SU-DHL-6 (cell line): Measurements from ENCODE around the gene ADAMTS12.

Experiments
- EZH2phosphoT487 ChIP-seq: fragments of 200-600 bp; sonication (generic), shearing (Covaris generic); conservative IDR thresholded peaks from 2 replicates; pipeline ENCODE4 v1.6.1; 2018; ENCODE audit warnings: mild to moderate bottlenecking, antibody characterized with exemption, low read length, moderate library complexity, mixed read lengths
- TF ChIP-seq, protein P1 (sequence below): fragments of 200-600 bp; sonication (generic); IDR thresholded peaks from one replicate; pipeline ENCODE4 v1.5.1; 2017; ENCODE audit warnings: antibody characterized with exemption, mild to moderate bottlenecking, low read length, moderate library complexity; ENCODE audit not compliant: insufficient read depth, poor library complexity, severe bottlenecking

GRCh38 chr5:33480876-33481275, 410.9 kb downstream of the ADAMTS12 start:
- TF ChIP-seq, protein P1, sequence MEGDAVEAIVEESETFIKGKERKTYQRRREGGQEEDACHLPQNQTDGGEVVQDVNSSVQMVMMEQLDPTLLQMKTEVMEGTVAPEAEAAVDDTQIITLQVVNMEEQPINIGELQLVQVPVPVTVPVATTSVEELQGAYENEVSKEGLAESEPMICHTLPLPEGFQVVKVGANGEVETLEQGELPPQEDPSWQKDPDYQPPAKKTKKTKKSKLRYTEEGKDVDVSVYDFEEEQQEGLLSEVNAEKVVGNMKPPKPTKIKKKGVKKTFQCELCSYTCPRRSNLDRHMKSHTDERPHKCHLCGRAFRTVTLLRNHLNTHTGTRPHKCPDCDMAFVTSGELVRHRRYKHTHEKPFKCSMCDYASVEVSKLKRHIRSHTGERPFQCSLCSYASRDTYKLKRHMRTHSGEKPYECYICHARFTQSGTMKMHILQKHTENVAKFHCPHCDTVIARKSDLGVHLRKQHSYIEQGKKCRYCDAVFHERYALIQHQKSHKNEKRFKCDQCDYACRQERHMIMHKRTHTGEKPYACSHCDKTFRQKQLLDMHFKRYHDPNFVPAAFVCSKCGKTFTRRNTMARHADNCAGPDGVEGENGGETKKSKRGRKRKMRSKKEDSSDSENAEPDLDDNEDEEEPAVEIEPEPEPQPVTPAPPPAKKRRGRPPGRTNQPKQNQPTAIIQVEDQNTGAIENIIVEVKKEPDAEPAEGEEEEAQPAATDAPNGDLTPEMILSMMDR = no peak
- no peak for TF ChIP-seq EZH2phosphoT487
